ENCODE results near the gene RAPGEF2. TPM values are rescaled to one million over a fixed set of nuclear protein-coding genes. Genes with fewer than 3 reads are reported as not detected.

Gene RAPGEF2
- total RNA-seq, 6 experiments from 2014 or later = 22.2 to 36.4 (median 31.5) TPM

DNA sequence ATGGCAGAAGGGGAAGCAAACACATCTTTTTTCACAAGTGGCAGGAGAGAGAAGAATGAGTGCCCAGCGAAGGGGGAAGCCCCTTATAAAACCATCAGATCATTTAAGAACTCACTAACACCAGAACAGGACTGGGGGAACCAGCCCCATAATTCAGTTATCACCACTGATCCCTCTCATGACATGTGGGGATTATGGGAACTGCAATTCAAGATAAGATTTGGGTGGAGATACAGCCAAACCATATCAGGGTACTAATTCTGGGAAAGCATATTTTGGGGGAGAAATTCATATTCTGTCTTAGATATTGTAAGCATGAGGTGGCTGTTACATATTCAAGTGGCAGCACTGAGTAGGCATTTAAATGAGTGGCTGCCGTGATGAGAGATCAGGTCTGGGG is 87.8 kb downstream of the RAPGEF2 start:
- TF ChIP-seq, protein P1, sequence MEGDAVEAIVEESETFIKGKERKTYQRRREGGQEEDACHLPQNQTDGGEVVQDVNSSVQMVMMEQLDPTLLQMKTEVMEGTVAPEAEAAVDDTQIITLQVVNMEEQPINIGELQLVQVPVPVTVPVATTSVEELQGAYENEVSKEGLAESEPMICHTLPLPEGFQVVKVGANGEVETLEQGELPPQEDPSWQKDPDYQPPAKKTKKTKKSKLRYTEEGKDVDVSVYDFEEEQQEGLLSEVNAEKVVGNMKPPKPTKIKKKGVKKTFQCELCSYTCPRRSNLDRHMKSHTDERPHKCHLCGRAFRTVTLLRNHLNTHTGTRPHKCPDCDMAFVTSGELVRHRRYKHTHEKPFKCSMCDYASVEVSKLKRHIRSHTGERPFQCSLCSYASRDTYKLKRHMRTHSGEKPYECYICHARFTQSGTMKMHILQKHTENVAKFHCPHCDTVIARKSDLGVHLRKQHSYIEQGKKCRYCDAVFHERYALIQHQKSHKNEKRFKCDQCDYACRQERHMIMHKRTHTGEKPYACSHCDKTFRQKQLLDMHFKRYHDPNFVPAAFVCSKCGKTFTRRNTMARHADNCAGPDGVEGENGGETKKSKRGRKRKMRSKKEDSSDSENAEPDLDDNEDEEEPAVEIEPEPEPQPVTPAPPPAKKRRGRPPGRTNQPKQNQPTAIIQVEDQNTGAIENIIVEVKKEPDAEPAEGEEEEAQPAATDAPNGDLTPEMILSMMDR (IDR thresholded peaks at IDR 0.05) = no peak
- Mint-ChIP-seq H3K36me3 (ENCODE audit: low read depth) (no peaks in the 10 kb centered on the region), H3K27ac (no peak overlapping the region), H3K4me1 (ENCODE audit: low read depth) (peaks cover 2% of the 10 kb centered on the region), H3K4me3 (no peak overlapping the region), H3K9me3 (no peaks in the 10 kb centered on the region), H3K27me3 (ENCODE audit: insufficient read depth) (peaks cover 2% of the 10 kb centered on the region; the same call in 1 of the 2 replicates)
- no peak for DNase-seq

DNA sequence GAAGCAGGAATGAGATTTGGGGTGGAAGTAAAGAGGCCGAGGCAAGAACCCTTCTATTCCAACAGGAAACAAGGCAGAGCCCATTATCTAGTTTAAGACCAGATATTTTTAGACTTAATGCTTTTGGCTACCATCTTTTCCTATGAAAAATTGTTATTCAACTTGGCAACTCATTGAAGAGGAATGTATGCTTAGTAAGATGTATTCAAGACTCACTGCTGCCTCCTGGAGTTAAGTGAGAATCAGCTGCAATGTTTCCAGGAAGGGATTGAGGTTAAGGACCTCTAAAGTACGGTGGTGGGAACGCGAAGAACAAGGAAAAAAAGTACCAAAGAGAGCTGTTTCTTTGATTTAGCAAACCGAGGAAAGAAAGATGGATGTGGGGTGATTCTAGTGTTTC is 89.1 kb downstream of the RAPGEF2 start:
- TF ChIP-seq, protein P1 (IDR thresholded peaks at IDR 0.05) = peak; percentile 75
- peak; percentile 76 for DNase-seq

DNA sequence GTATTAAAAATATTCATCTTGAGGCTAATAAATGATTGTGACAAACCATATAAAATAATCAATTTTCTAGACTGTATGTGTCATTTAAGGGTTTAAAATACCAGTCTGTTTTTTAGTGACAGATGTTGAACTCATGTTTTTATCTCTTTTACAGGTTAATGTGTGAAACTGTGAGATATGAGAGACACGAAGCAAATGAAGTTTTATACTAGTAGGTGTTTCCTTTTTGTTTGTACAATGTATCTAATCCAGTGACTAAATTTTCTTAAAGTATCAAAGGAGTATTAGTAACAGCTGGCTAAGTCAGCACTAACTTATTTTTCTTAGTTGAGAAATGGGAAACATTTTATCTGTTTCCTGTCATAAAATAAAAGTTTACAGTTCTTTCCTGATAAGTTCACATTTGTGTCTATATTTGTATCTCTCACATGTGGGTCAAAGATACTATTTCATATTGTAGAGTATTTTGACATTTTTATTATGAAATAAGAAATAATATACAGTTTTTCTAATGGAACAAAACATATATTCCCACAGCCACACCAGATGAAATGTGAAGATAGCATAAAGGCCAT is 90.3 kb downstream of the RAPGEF2 start:
- no peak overlapping the region for H3K27ac Mint-ChIP-seq
- H3K4me1 Mint-ChIP-seq (ENCODE audit: low read depth) = no peaks in the 10 kb centered on the region; the same call in 1 of the 2 replicates
- peaks cover 2% of the 10 kb centered on the region; the same call in 1 of the 2 replicates for H3K27me3 Mint-ChIP-seq (ENCODE audit: insufficient read depth)
- no peaks in the 10 kb centered on the region for H3K9me3 Mint-ChIP-seq
- DNase-seq = no peak
- TF ChIP-seq, protein P1 (IDR thresholded peaks at IDR 0.05) = no peak
- no peak overlapping the region for H3K4me3 Mint-ChIP-seq
- H3K36me3 Mint-ChIP-seq (ENCODE audit: low read depth) = no peaks in the 10 kb centered on the region

More for the DNA sequence above, 89.1 kb downstream of the RAPGEF2 start:
- no peaks in the 10 kb centered on the region; the same call in 1 of the 2 replicates for H3K4me1 Mint-ChIP-seq (ENCODE audit: low read depth)
- peaks cover 2% of the 10 kb centered on the region; the same call in 1 of the 2 replicates for H3K27me3 Mint-ChIP-seq (ENCODE audit: insufficient read depth)
- no peak overlapping the region for H3K27ac Mint-ChIP-seq
- no peaks in the 10 kb centered on the region for H3K9me3 Mint-ChIP-seq
- no peak overlapping the region for H3K4me3 Mint-ChIP-seq
- H3K36me3 Mint-ChIP-seq (ENCODE audit: low read depth) = no peaks in the 10 kb centered on the region

DNA sequence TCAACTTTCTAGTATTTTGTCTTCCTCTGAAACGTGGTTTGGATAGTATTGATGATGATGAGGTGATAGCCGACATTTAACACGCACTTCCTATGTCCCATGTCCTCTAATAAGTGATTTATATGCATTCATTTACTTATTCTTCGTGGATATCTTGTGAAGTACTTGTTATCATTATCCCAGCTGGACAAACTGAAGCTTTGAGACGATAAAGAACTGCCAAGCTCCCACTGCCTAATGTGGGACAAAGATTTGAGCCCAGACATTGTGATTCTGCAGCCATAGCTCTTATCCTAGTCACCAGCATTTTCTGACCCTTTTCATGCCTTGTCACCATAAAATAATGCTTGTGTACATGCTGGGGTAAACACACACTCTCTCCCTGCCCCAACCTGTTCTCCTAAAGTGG is 92.5 kb downstream of the RAPGEF2 start:
- no peak overlapping the region for H3K4me3 Mint-ChIP-seq
- no peak for DNase-seq
- H3K36me3 Mint-ChIP-seq (ENCODE audit: low read depth) = no peaks in the 10 kb centered on the region
- TF ChIP-seq, protein P1 (IDR thresholded peaks at IDR 0.05) = no peak
- H3K27ac Mint-ChIP-seq = no peak overlapping the region
- H3K4me1 Mint-ChIP-seq (ENCODE audit: low read depth) = no peaks in the 10 kb centered on the region; the same call in 1 of the 2 replicates
- no peaks in the 10 kb centered on the region for H3K9me3 Mint-ChIP-seq
- H3K27me3 Mint-ChIP-seq (ENCODE audit: insufficient read depth) = peaks cover 2% of the 10 kb centered on the region; the same call in 1 of the 2 replicates

DNA sequence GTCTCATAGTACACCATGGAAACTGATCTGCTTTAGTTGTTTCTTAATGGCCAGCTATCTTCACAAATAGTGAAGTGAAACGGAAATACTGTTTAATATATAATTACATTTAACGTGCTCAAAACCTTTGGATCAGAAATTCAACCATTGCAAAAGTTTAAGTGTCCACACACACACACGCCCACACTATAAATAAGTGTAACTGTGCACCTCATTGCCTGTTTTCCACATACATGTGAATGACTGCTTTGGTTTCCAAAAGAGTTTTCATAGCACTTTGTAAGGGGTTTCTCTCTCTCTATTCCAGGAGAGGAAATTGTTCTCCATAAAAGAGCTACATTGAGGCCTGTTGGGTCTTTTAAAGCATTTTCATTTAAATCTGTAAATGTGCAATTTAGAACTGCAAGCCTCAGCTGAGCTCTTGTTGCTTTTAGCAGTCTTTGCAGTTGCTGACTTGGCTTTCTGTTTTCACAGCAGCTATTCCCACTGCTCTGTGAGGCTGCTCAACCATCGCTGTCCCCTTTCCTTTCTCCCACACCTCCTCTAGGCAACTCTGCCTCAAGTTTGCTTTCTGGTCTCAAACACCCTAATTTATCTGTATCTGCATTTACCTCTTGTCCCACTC is 94.5 kb downstream of the RAPGEF2 start:
- H3K36me3 Mint-ChIP-seq (ENCODE audit: low read depth) = no peaks in the 10 kb centered on the region
- no peak overlapping the region for H3K27ac Mint-ChIP-seq
- H3K9me3 Mint-ChIP-seq = no peaks in the 10 kb centered on the region
- H3K27me3 Mint-ChIP-seq (ENCODE audit: insufficient read depth) = peaks cover 2% of the 10 kb centered on the region; the same call in 1 of the 2 replicates
- no peak for DNase-seq
- H3K4me3 Mint-ChIP-seq = no peak overlapping the region
- no peaks in the 10 kb centered on the region; the same call in 1 of the 2 replicates for H3K4me1 Mint-ChIP-seq (ENCODE audit: low read depth)
- TF ChIP-seq, protein P1 (IDR thresholded peaks at IDR 0.05) = no peak
